Body of pancreas (tissue), 4 donors: ENCODE measurements around the gene TOR2A. TPM values are rescaled to one million over a fixed set of nuclear protein-coding genes. Genes with fewer than 3 reads are reported as not detected.

Source experiments
- ATAC-seq: fragments of 150-250 bp; one replicate; pipeline ENCODE4 v1.9.1; 2016
- DNase-seq, 4 donors: peaks; one replicate each; pipeline ENCODE4 v3.0.0-alpha.2; 2019
- H3K27ac ChIP-seq, 4 donors: fragments of 200-600 bp; sonication (generic); 1 replicate in 3 of 4; 2 replicates in 1 of 4; pipeline versions ENCODE4 v1.5.1 to v1.6.1; 2016 to 2019; ENCODE audit warnings: mild to moderate bottlenecking in 1 of 4, mixed read lengths in 1 of 4, moderate library complexity in 1 of 4
- H3K27me3 ChIP-seq, 2 donors: fragments of 200-600 bp; sonication (generic); one replicate each; pipeline ENCODE4 v1.6.0; 2016; ENCODE audit warnings: mild to moderate bottlenecking in 1 of 2
- H3K36me3 ChIP-seq, 2 donors: fragments of 200-600 bp; sonication (generic); replicated peaks in 1 of 2; 2 replicates each; pipeline ENCODE4 v1.5.1; 2016; ENCODE audit warnings: low read depth in 2 of 2; ENCODE audit not compliant: insufficient read depth in 1 of 2
- H3K4me1 ChIP-seq: fragments of 200-600 bp; sonication (generic); one replicate; pipeline ENCODE4 v1.6.0; 2016
- H3K4me3 ChIP-seq, 2 donors: fragments of 200-600 bp; sonication (generic); 1 replicate in 1 of 2; 2 replicates in 1 of 2; pipeline ENCODE4 v1.5.1; 2016 to 2019
- H3K9me3 ChIP-seq, 3 donors: fragments of 200-600 bp; sonication (generic); 1 replicate in 2 of 3; 2 replicates in 1 of 3; pipeline ENCODE4 v1.5.1; 2016
- POLR2A ChIP-seq, 3 donors: fragments of 450-650 bp; IDR thresholded peaks; one replicate each; pipeline ENCODE4 v1.6.1; 2016; ENCODE audit warnings: antibody characterized with exemption in 3 of 3, mild to moderate bottlenecking in 2 of 3
- WGBS, 2 donors: methylation state at CpG; one replicate each; pipeline ENCODE4 v1.1.5; 2017; 5-methylcytosine and 5-hydroxymethylcytosine counted together
- intact Hi-C: fragments of 100-400 bp; cut with DNase I; formaldehyde crosslinking; loops from one replicate; pipeline ENCODE4 v1.15.1; 2023
- total RNA-seq, 2 donors: library from RNA; depleted of rRNA; stranded (reverse); fragments of >200 nt; gene quantifications; one replicate each; pipeline ENCODE4 v1.1.0, GENCODE V29; 2016
- TF ChIP-seq, protein P1 (sequence below), 7 experiments: fragments of 450-650 bp in 4 of 7; fragments of 200-600 bp in 3 of 7; sonication (generic) in 3 of 7; IDR thresholded peaks; one replicate each; pipeline ENCODE4 v1.5.1; 2016 to 2019; ENCODE audit warnings: antibody characterized with exemption in 7 of 7

TOR2A gene
- total RNA-seq, 2 donors from 2014 or later = 8.3 to 14.2 TPM

DNA sequence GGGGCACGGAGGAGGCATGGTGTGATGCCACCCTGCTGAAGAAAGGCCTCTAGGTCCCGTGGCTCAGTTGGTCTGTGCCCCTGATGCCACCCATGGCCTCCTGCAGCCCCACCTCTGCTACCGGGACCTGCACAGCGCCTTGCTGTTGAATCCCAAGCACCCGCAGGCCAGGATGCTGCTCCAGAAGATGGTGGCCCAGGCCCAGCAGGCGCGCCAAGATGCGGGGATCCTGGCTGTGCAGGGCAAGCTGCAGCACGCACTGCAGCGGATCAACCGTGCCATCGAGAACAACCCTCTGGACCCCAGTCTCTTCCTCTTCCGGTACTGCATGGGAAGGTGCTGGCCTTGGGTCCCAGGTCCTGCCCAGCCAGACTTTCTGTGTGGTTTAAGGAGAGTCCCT, 12.1 kb downstream of the TOR2A start:
- Histone ChIP-seq H3K36me3 (no peaks in the 10 kb centered on the region), H3K4me1 (no peaks in the 10 kb centered on the region), H3K27me3 (no peaks in the 10 kb centered on the region), H3K4me3 (no peak overlapping the region), H3K9me3 (no peaks in the 10 kb centered on the region), H3K27ac (no peak overlapping the region)
- TF ChIP-seq, protein P1, sequence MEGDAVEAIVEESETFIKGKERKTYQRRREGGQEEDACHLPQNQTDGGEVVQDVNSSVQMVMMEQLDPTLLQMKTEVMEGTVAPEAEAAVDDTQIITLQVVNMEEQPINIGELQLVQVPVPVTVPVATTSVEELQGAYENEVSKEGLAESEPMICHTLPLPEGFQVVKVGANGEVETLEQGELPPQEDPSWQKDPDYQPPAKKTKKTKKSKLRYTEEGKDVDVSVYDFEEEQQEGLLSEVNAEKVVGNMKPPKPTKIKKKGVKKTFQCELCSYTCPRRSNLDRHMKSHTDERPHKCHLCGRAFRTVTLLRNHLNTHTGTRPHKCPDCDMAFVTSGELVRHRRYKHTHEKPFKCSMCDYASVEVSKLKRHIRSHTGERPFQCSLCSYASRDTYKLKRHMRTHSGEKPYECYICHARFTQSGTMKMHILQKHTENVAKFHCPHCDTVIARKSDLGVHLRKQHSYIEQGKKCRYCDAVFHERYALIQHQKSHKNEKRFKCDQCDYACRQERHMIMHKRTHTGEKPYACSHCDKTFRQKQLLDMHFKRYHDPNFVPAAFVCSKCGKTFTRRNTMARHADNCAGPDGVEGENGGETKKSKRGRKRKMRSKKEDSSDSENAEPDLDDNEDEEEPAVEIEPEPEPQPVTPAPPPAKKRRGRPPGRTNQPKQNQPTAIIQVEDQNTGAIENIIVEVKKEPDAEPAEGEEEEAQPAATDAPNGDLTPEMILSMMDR (IDR thresholded peaks at IDR 0.05) = no peak
- no peak for TF ChIP-seq POLR2A (IDR thresholded peaks at IDR 0.05)
- intact Hi-C loops = no loop called here
- 95 to 96% methylated on average over 13 of the region's 13 CpGs for WGBS, 2 donors
- no peak for DNase-seq
- no peak for ATAC-seq

DNA sequence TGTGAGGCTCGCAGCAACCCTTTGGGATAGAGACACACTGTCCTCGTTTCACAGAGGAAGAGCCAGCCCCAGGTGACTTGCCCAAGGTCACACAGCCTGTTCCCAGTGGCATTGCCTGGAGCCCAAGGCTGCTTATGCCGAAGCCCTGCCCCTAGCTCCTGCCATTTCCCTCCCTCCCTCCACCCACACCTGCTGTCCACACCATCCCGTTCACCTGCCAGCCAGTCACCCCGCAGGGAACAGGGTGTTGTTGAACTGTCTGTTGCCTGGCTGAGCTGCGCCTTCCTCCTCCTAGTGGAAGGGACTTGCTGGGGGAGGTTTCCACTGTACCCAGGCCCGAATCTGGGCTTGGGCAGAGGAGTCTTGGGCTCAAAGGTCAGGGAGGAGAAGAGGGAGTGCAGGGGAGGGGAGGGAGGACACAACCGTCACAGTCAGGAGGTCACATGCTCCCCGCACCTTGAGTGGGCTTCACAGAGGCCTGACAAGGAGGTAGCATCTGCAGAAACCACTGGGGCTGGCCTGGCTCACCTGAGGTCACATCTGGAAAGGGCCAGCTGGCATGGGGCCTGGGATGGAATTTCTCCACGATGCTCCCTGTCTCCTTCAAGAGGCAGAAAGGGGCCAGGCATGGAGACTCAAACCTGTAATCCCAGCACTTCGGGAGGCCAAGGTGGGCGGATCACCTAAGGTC, 12.9 kb downstream of the TOR2A start:
- no peaks in the 10 kb centered on the region for H3K4me1 ChIP-seq
- H3K4me3 ChIP-seq = no peak overlapping the region
- intact Hi-C loops = no loop called here
- 63 to 65% methylated on average over 8 to 12 of the region's 12 CpGs for WGBS, 2 donors
- no peak for DNase-seq
- no peaks in the 10 kb centered on the region for H3K9me3 ChIP-seq
- no peaks in the 10 kb centered on the region for H3K36me3 ChIP-seq
- TF ChIP-seq, protein P1 (IDR thresholded peaks at IDR 0.05) = no peak
- no peak for TF ChIP-seq POLR2A (IDR thresholded peaks at IDR 0.05)
- H3K27ac ChIP-seq = no peak overlapping the region
- no peak for ATAC-seq
- no peaks in the 10 kb centered on the region for H3K27me3 ChIP-seq

DNA sequence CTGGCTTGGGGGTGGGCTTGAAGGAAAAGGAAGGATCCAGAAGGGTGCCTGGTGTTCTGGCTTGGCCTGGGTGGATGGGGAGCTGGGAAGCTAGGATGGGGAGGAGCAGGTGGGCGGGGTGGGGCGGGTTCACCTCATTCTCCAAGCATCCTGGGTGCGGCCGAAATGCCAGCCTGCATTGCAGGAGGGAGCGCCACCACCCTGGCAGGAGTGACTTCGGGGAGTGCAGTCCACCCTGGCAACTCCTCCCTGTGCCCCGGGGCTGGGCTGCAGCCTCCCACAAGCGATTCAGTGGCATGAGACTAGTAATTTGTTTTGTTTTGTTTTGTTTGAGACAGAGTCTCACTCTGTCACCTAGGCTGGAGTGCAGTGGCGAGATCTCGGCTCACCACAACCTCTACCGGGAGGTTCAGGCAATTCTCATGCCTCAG, 13.7 kb downstream of the TOR2A start:
- DNase-seq (no peak), ATAC-seq (no peak)
- 67% methylated on average over 4 to 11 of the region's 11 CpGs for WGBS, 2 donors
- TF ChIP-seq, protein P1 (IDR thresholded peaks at IDR 0.05) = no peak
- TF ChIP-seq POLR2A (IDR thresholded peaks at IDR 0.05) = no peak
- peaks cover under 1% of the 10 kb centered on the region for H3K4me1 ChIP-seq
- intact Hi-C loops = no loop called here
- H3K9me3 ChIP-seq = no peaks in the 10 kb centered on the region
- no peaks in the 10 kb centered on the region for H3K36me3 ChIP-seq
- no peak overlapping the region for H3K4me3 ChIP-seq
- no peak overlapping the region for H3K27ac ChIP-seq
- H3K27me3 ChIP-seq = no peaks in the 10 kb centered on the region

DNA sequence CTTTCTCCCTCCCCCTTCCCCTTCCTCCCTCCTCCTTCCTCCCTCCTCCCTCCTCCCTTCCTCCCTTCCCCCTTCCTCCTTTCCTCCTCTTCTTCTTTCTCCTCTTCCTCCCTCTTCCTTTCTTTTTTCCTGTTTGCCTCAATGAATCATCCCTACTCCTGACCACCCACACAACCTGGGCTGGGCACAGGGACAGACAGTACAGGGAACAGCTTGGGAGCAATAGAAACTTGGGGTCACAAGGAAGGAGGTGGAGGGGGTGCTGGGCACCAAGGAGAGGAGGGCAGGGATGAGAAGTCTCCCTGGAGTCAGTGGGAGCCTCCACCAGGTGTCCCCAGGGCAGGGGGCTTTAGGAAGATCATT, 14.2 kb downstream of the TOR2A start:
- Histone ChIP-seq H3K36me3 (no peaks in the 10 kb centered on the region), H3K9me3 (no peaks in the 10 kb centered on the region), H3K27ac (no peak overlapping the region), H3K4me1 (peaks cover 6% of the 10 kb centered on the region), H3K27me3 (no peaks in the 10 kb centered on the region), H3K4me3 (no peak overlapping the region)
- intact Hi-C loops = no loop called here
- no peak for TF ChIP-seq POLR2A (IDR thresholded peaks at IDR 0.05)
- TF ChIP-seq, protein P1 (IDR thresholded peaks at IDR 0.05) = no peak
- DNase-seq (no peak), ATAC-seq (no peak)
